Raji (cell line): ENCODE results near the gene KRT75.

Source experiments
- POLR2A ChIP-seq: IDR thresholded peaks from 2 replicates; pipeline ENCODE4 v1.6.1; 2011; ENCODE audit warnings: low read depth, low read length, control low read depth; ENCODE audit not compliant: insufficient read depth

KRT75 gene

GRCh38 chr12:52434081-52434733, at the start of gene KRT75:
TSS of gene KRT75 (minus strand) at chr12:52434371. CDS start at chr12:52434304, 67 bp downstream.
- TF ChIP-seq POLR2A: no peak

GRCh38 chr12:52480073-52480472, 45.9 kb upstream of the KRT75 start:
- no peak for TF ChIP-seq POLR2A

GRCh38 chr12:52477651-52478050, 43.5 kb upstream of the KRT75 start:
- no peak for TF ChIP-seq POLR2A

GRCh38 chr12:52474212-52474611, 40.0 kb upstream of the KRT75 start:
- no peak for TF ChIP-seq POLR2A

GRCh38 chr12:52473768-52474167, 39.6 kb upstream of the KRT75 start, which contains the start of gene KRT6C:
TSS of gene KRT6C (minus strand) at chr12:52473805. CDS start at chr12:52473737, 68 bp downstream.
- no peak for TF ChIP-seq POLR2A

GRCh38 chr12:52469853-52470252, 35.7 kb upstream of the KRT75 start:
- no peak for TF ChIP-seq POLR2A

- no peak for TF ChIP-seq POLR2A
These were observed 30.7 kb upstream of the KRT75 start for GRCh38 chr12:52464897-52465296.

GRCh38 chr12:52461693-52462092, 27.5 kb upstream of the KRT75 start:
- TF ChIP-seq POLR2A: no peak

- no peak for TF ChIP-seq POLR2A
These were observed 24.7 kb upstream of the KRT75 start for GRCh38 chr12:52458861-52459260.

GRCh38 chr12:52455821-52456220, 21.6 kb upstream of the KRT75 start:
- TF ChIP-seq POLR2A: no peak

- no peak for TF ChIP-seq POLR2A
These were observed 20.4 kb upstream of the KRT75 start for GRCh38 chr12:52454411-52455201.

GRCh38 chr12:52452101-52452500, 17.9 kb upstream of the KRT75 start, which contains the start of gene KRT6B:
TSS of gene KRT6B (minus strand) at chr12:52452146. CDS start at chr12:52452078, 68 bp downstream.
- no peak for TF ChIP-seq POLR2A

GRCh38 chr12:52448228-52448627, 14.1 kb upstream of the KRT75 start:
- TF ChIP-seq POLR2A: no peak

GRCh38 chr12:52446367-52447045, 12.3 kb upstream of the KRT75 start:
- TF ChIP-seq POLR2A: no peak

GRCh38 chr12:52445876-52446275, 11.7 kb upstream of the KRT75 start:
- TF ChIP-seq POLR2A: no peak
